Mammary epithelial cell (primary cell): ENCODE measurements around the gene SOWAHA.

Experiments
- CTCF ChIP-seq, 2 donors: IDR thresholded peaks in 1 of 2; conservative IDR thresholded peaks in 1 of 2; 2 replicates each; pipeline ENCODE4 v1.5.1; 2011 to 2012; ENCODE audit warnings: inconsistent platforms in 2 of 2, low read length in 2 of 2, mild to moderate bottlenecking in 2 of 2, control low read depth in 1 of 2, low read depth in 1 of 2; ENCODE audit not compliant: insufficient read depth in 1 of 2; ENCODE audit errors: extremely low read depth in 1 of 2
- EZH2 ChIP-seq: IDR thresholded peaks from 2 replicates; pipeline ENCODE4 v1.6.1; 2012; ENCODE audit warnings: low read length, inconsistent platforms, borderline replicate concordance

- TF ChIP-seq CTCF (conservative IDR thresholded peaks at IDR 0.05 in 1 of 2, IDR thresholded peaks at IDR 0.05 in 1 of 2; ENCODE audit: extremely low read depth in 1 of 2, insufficient read depth in 1 of 2, low read depth in 1 of 2, low read length in 2 of 2) (no peak), EZH2 (no peak)
These were observed 42.9 kb downstream of the SOWAHA start for GRCh38 chr5:132856011-132856410.
